HCT116 (cell line): ENCODE measurements around the gene GALNT7. TPM values are rescaled to one million over a fixed set of nuclear protein-coding genes. Genes with fewer than 3 reads are reported as not detected.

ENCODE experiments used
- ATAC-seq: fragments of 200-7000 bp; cut with Tn5 transposase; 2 replicates; pipeline ENCODE4 v1.9.1; 2020; ENCODE audit warnings: mild to moderate bottlenecking, moderate library complexity
- BruUV-seq: library from RNA; stranded (reverse); fragments of 400-500 nt; replicated peaks from 2 replicates; lab custom pipeline; 2021; lab: Mats Ljungman, UMichigan
- CTCF ChIA-PET: fragments of 300-600 bp; sonication (Branson Sonifier 250); formaldehyde crosslinking; loops from one replicate; lab custom pipeline; 2021; ENCODE audit warnings: antibody characterized with exemption; lab: Charles Lee
- POLR2A ChIA-PET: fragments of 300-600, 350-600 bp; sonication (Branson Sonifier 250); formaldehyde crosslinking; loops from one replicate; lab custom pipeline; 2021; ENCODE audit warnings: antibody characterized with exemption; lab: Charles Lee
- RAD21 ChIA-PET, 2 experiments: fragments of 300-600 bp; sonication (Branson Sonifier 250); formaldehyde crosslinking; loops; one replicate each; lab custom pipeline; 2023; ENCODE audit warnings: low total read pairs in 2 of 2; ENCODE audit not compliant: uncharacterized antibody in 2 of 2, unreplicated experiment in 2 of 2, low non-redundant PET in 1 of 2; lab: Charles Lee
- DNase-seq: peaks from one replicate; pipeline ENCODE4 v3.0.0-alpha.2; 2010; ENCODE audit warnings: low read depth, low spot score
- H2AFZ ChIP-seq: fragments of 200-600 bp; shearing (Covaris generic), sonication (generic); 2 replicates; pipeline ENCODE4 v1.6.1; 2017; ENCODE audit warnings: low read depth, mixed run types, mixed read lengths, antibody characterized with exemption, low read length; ENCODE audit not compliant: poor library complexity, severe bottlenecking
- H3K27ac ChIP-seq: 2 replicates; pipeline ENCODE4 v1.5.1; 2012; ENCODE audit warnings: low read depth, low read length
- H3K27me3 ChIP-seq: fragments of 200-600 bp; sonication (generic); 2 replicates; pipeline ENCODE4 v1.6.1; 2016; ENCODE audit warnings: mixed run types, low read length, mixed read lengths; ENCODE audit not compliant: insufficient read depth
- H3K36me3 ChIP-seq, 2 experiments: fragments of 200-500 bp in 1 of 2; fragments of 200-600 bp in 1 of 2; sonication (Bioruptor generic) in 1 of 2; sonication (generic) in 1 of 2; 2 replicates each; pipeline versions ENCODE4 v1.5.1 to v1.6.1; 2014 to 2016; ENCODE audit warnings: low read length in 2 of 2, inconsistent platforms in 1 of 2, mixed read lengths in 1 of 2, mixed run types in 1 of 2; ENCODE audit not compliant: insufficient read depth in 2 of 2, control insufficient read depth in 1 of 2
- H3K4me1 ChIP-seq, 2 experiments: fragments of 200-600 bp in 1 of 2; sonication (generic) in 1 of 2; 2 replicates each; pipeline versions ENCODE4 v1.5.1 to v1.6.1; 2012 to 2017; ENCODE audit warnings: low read length in 2 of 2, inconsistent platforms in 1 of 2, mild to moderate bottlenecking in 1 of 2, mixed read lengths in 1 of 2, mixed run types in 1 of 2, moderate library complexity in 1 of 2; ENCODE audit not compliant: insufficient read depth in 2 of 2, control insufficient read depth in 1 of 2
- H3K4me2 ChIP-seq: fragments of 200-600 bp; sonication (generic); 2 replicates; pipeline ENCODE4 v1.6.1; 2017; ENCODE audit warnings: mixed run types, low read length, mixed read lengths
- H3K4me3 ChIP-seq, 2 experiments: fragments of 200-600 bp in 1 of 2; sonication (generic) in 1 of 2; replicated peaks in 1 of 2; 2 replicates each; pipeline ENCODE4 v1.5.1; 2011 to 2016; ENCODE audit warnings: low read length in 2 of 2, control low read depth in 1 of 2, low read depth in 1 of 2, mild to moderate bottlenecking in 1 of 2, mixed read lengths in 1 of 2, mixed run types in 1 of 2
- H3K79me2 ChIP-seq: fragments of 200-600 bp; sonication (generic); 2 replicates; pipeline ENCODE4 v1.6.1; 2017; ENCODE audit warnings: mild to moderate bottlenecking, mixed run types, low read length, moderate library complexity, mixed read lengths; ENCODE audit not compliant: insufficient read depth
- H3K9ac ChIP-seq: fragments of 200-600 bp; sonication (generic); 2 replicates; pipeline ENCODE4 v1.6.1; 2016; ENCODE audit warnings: low read length, mixed read lengths
- H3K9me2 ChIP-seq: fragments of 200-600 bp; sonication (generic), shearing (Covaris generic); 2 replicates; pipeline ENCODE4 v1.6.1; 2017; ENCODE audit warnings: mixed run types, mild to moderate bottlenecking, moderate library complexity; ENCODE audit not compliant: insufficient read depth
- H3K9me3 ChIP-seq, 2 experiments: fragments of 200-500 bp in 1 of 2; fragments of 200-600 bp in 1 of 2; sonication (Bioruptor generic) in 1 of 2; sonication (generic) in 1 of 2; 2 replicates each; pipeline ENCODE4 v1.6.1; 2014 to 2017; ENCODE audit warnings: low read length in 2 of 2, mixed read lengths in 2 of 2, inconsistent platforms in 1 of 2, low read depth in 1 of 2, mild to moderate bottlenecking in 1 of 2, mixed run types in 1 of 2, moderate library complexity in 1 of 2; ENCODE audit not compliant: control insufficient read depth in 1 of 2, insufficient read depth in 1 of 2
- H4K20me1 ChIP-seq: fragments of 200-600 bp; sonication (generic), shearing (Covaris generic); 2 replicates; pipeline ENCODE4 v1.6.1; 2017; ENCODE audit warnings: mixed run types, mild to moderate bottlenecking, moderate library complexity; ENCODE audit not compliant: insufficient read depth
- CEBPB ChIP-seq: IDR thresholded peaks from 2 replicates; pipeline ENCODE4 v1.6.1; 2012; ENCODE audit warnings: low read depth
- EGR1 ChIP-seq: IDR thresholded peaks from 2 replicates; pipeline ENCODE4 v1.6.1; 2012; ENCODE audit warnings: low read depth
- EZH2 ChIP-seq: fragments of 200-600 bp; sonication (generic); IDR thresholded peaks from 2 replicates; pipeline ENCODE4 v1.6.1; 2017; ENCODE audit warnings: antibody characterized with exemption, mixed run types
- FOSL1 ChIP-seq: IDR thresholded peaks from 2 replicates; pipeline ENCODE4 v1.6.1; 2012; ENCODE audit warnings: low read depth
- JUND ChIP-seq: IDR thresholded peaks from 2 replicates; pipeline ENCODE4 v1.6.1; 2012
- POLR2A ChIP-seq: IDR thresholded peaks from 2 replicates; pipeline ENCODE4 v1.7.0; 2011; ENCODE audit warnings: borderline replicate concordance; ENCODE audit not compliant: insufficient read depth, insufficient read length; ENCODE audit errors: extremely low read depth
- RAD21 ChIP-seq: IDR thresholded peaks from 2 replicates; pipeline ENCODE4 v1.6.1; 2012; ENCODE audit warnings: low read depth, mild to moderate bottlenecking
- SIN3A ChIP-seq: IDR thresholded peaks from 2 replicates; pipeline ENCODE4 v1.6.1; 2012; ENCODE audit warnings: low read depth
- TCF7L2 ChIP-seq: IDR thresholded peaks from 2 replicates; pipeline ENCODE4 v1.7.0; 2011; ENCODE audit warnings: borderline replicate concordance, inconsistent platforms; ENCODE audit not compliant: insufficient read depth, insufficient read length; ENCODE audit errors: extremely low read depth
- YY1 ChIP-seq: IDR thresholded peaks from 2 replicates; pipeline ENCODE4 v1.6.1; 2011; ENCODE audit warnings: low read length, low read depth, moderate library complexity, mild to moderate bottlenecking; ENCODE audit not compliant: insufficient replicate concordance; ENCODE audit errors: extremely low read depth
- ZFX ChIP-seq: fragments of 450-650 bp; IDR thresholded peaks from 2 replicates; pipeline ENCODE4 v1.6.1; 2017
- intact Hi-C: fragments of 100-400 bp; cut with micrococcal nuclease; formaldehyde crosslinking; loops from 2 replicates; pipeline ENCODE4 v1.10.0; 2022
- total RNA-seq: library from RNA; stranded (reverse); gene quantifications from one replicate; pipeline ENCODE4 v1.2.1, GENCODE V29; 2021; ENCODE audit not compliant: unreplicated experiment
- TF ChIP-seq, protein P1 (sequence below), 3 experiments: fragments of 200-600 bp in 1 of 3; sonication (generic) in 1 of 3; IDR thresholded peaks in 2 of 3; conservative IDR thresholded peaks in 1 of 3; 2 replicates each; pipeline ENCODE4 v1.5.1; 2012 to 2017; ENCODE audit warnings: low read depth in 2 of 3, low read length in 2 of 3, antibody characterized with exemption in 1 of 3, borderline replicate concordance in 1 of 3, control low read depth in 1 of 3, mild to moderate bottlenecking in 1 of 3, mixed read lengths in 1 of 3, mixed run types in 1 of 3, moderate library complexity in 1 of 3; ENCODE audit not compliant: insufficient read depth in 1 of 3
- TF ChIP-seq, protein P2 (sequence below): IDR thresholded peaks from 2 replicates; pipeline ENCODE4 v1.6.1; 2012

GALNT7 gene
- total RNA-seq, 1 experiment from 2014 or later: 21.3 TPM

DNA sequence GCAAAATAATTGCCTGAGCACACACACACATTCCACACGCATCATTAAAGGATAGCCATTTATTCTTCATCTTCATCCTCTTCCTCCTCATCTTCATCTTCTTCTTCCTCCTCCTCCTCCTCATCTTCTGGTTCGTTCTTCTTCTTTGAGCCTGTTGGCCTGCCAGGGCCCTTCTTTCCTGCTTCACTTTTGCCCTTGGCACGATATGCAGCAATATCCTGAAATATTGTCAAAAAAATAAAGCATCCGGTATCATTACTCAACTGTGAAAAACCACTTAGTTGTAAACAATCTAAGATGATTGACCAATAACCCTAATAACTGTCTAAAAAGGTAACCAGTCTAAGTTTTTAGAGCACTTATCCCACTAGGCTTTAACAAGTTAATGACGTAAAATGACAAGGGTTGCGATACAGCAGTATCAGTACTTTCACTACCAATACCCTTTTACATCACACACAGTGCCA lies 163.4 kb downstream of the GALNT7 start:
- ChIA-PET RAD21 (no interaction called here), POLR2A (interaction anchor here (4.9 kb wide), 1 partner anchor 38 kb away, joined by 54 read pairs; the partner anchor contains the start of gene SAP30), CTCF (no interaction called here)
- Histone ChIP-seq H3K9ac (peak overlapping the region; percentile 100; the same call in 1 of the 2 replicates), H3K4me1 (peaks cover 10 to 26% of the 10 kb centered on the region in 2 experiments; a peak in 3 of 4 replicates), H3K27ac (no peak overlapping the region), H3K9me2 (no peaks in the 10 kb centered on the region), H3K36me3 (peaks cover 12 to 38% of the 10 kb centered on the region in 2 experiments; a peak in 3 of 4 replicates), H4K20me1 (no peaks in the 10 kb centered on the region), H3K9me3 (no peaks in the 10 kb centered on the region), H3K79me2 (peaks cover 39% of the 10 kb centered on the region), H3K4me2 (peak overlapping the region; percentile 92; the same call in 1 of the 2 replicates), H3K27me3 (no peaks in the 10 kb centered on the region), H2AFZ (no peak overlapping the region), H3K4me3 (no peak overlapping the region; a peak in 1 of 4 replicates)
- DNase-seq (no peak), ATAC-seq (no peak)
- no peak for TF ChIP-seq SIN3A
- no peak for TF ChIP-seq EGR1
- TF ChIP-seq JUND: no peak
- no peak for TF ChIP-seq TCF7L2
- TF ChIP-seq, protein P1, sequence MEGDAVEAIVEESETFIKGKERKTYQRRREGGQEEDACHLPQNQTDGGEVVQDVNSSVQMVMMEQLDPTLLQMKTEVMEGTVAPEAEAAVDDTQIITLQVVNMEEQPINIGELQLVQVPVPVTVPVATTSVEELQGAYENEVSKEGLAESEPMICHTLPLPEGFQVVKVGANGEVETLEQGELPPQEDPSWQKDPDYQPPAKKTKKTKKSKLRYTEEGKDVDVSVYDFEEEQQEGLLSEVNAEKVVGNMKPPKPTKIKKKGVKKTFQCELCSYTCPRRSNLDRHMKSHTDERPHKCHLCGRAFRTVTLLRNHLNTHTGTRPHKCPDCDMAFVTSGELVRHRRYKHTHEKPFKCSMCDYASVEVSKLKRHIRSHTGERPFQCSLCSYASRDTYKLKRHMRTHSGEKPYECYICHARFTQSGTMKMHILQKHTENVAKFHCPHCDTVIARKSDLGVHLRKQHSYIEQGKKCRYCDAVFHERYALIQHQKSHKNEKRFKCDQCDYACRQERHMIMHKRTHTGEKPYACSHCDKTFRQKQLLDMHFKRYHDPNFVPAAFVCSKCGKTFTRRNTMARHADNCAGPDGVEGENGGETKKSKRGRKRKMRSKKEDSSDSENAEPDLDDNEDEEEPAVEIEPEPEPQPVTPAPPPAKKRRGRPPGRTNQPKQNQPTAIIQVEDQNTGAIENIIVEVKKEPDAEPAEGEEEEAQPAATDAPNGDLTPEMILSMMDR (IDR thresholded peaks at IDR 0.05 in 2 of 3, conservative IDR thresholded peaks at IDR 0.05 in 1 of 3; ENCODE audit: borderline replicate concordance in 1 of 3, insufficient read depth in 1 of 3, low read depth in 2 of 3, low read length in 2 of 3): no peak
- TF ChIP-seq ZFX: no peak
- no peak for TF ChIP-seq POLR2A
- no peak for TF ChIP-seq CEBPB
- TF ChIP-seq YY1: no peak
- TF ChIP-seq RAD21: no peak
- TF ChIP-seq, protein P2, sequence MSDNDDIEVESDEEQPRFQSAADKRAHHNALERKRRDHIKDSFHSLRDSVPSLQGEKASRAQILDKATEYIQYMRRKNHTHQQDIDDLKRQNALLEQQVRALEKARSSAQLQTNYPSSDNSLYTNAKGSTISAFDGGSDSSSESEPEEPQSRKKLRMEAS: no peak
- TF ChIP-seq EZH2: no peak
- TF ChIP-seq FOSL1: no peak
- BruUV-seq: no TSS peak
- intact Hi-C loops: no loop called here
